ENCODE results near the gene CALCOCO1.
"Not testable (repeated sequence)": the region's sequence is repeated elsewhere in the genome, so short reads cannot be mapped to it uniquely, and the experiment has no call there.

CALCOCO1 gene

GRCh38 chr12:53725824-53726223 is 1.4 kb downstream of the CALCOCO1 start:
- TF ChIP-seq, protein P1, sequence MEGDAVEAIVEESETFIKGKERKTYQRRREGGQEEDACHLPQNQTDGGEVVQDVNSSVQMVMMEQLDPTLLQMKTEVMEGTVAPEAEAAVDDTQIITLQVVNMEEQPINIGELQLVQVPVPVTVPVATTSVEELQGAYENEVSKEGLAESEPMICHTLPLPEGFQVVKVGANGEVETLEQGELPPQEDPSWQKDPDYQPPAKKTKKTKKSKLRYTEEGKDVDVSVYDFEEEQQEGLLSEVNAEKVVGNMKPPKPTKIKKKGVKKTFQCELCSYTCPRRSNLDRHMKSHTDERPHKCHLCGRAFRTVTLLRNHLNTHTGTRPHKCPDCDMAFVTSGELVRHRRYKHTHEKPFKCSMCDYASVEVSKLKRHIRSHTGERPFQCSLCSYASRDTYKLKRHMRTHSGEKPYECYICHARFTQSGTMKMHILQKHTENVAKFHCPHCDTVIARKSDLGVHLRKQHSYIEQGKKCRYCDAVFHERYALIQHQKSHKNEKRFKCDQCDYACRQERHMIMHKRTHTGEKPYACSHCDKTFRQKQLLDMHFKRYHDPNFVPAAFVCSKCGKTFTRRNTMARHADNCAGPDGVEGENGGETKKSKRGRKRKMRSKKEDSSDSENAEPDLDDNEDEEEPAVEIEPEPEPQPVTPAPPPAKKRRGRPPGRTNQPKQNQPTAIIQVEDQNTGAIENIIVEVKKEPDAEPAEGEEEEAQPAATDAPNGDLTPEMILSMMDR (IDR thresholded peaks at IDR 0.05; ENCODE audit: insufficient read depth, missing control alignments): no peak
- FAIRE-seq (no peak), DNase-seq (ENCODE audit: insufficient read length, low spot score) (no peak)

DNA sequence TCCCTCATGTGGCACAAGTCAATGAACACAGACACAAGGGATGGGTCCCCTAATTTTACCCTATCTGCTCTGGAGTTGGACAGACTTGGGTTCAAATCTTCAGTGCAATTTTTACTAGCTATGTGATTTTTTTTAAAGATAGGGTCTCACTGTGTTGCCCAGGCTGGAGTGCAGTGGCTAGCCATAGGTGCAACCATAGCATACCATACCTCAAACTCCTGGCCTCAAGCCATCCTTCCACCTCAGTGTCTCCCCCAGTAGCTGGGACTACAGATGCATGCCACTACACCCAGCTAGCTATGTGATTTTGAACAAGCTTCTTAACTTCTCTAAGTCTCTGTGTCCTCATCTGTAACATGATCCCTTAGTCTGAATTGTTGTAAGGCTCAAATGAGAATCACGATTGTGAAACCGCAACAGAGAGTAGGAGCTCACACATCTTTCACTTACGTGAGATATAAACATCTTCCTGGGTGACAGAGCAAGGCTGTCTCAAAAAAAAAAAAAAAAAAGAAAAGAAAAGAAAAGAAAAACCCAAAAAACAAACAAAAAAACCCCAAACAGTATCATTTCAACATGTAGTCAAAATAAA is 4.7 kb downstream of the CALCOCO1 start:
- no peak for FAIRE-seq
- DNase-seq (ENCODE audit: insufficient read length, low spot score): no peak
- TF ChIP-seq, protein P1 (IDR thresholded peaks at IDR 0.05; ENCODE audit: insufficient read depth, missing control alignments): no peak

GRCh38 chr12:53720946-53721345 is 6.3 kb downstream of the CALCOCO1 start:
- DNase-seq (ENCODE audit: insufficient read length, low spot score) (no peak), FAIRE-seq (no peak)
- TF ChIP-seq, protein P1 (IDR thresholded peaks at IDR 0.05; ENCODE audit: insufficient read depth, missing control alignments): no peak

DNA sequence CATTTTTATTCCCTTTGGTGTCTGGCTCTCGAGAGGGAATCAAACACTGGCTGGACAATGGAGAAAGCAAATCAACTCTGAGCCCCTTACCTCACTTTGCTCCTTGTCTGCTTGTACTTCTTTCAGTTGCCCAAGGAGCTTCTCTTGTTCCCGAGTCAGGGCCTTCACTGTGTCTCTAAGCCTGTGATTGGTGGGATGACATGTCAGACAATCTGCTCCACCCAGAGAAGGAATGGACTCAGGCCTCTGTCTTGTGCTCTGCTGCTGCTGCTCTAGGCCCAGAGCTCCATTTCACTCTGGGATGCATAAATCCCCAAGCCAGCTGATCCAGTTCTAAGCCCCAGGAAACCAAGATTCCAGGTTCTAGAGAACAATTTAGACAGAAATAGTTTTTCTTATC is 7.6 kb downstream of the CALCOCO1 start:
- DNase-seq (ENCODE audit: insufficient read length, low spot score) (no peak), FAIRE-seq (no peak)
- TF ChIP-seq, protein P1 (IDR thresholded peaks at IDR 0.05; ENCODE audit: insufficient read depth, missing control alignments): no peak

- DNase-seq (ENCODE audit: insufficient read length, low spot score); FAIRE-seq: not testable (repeated sequence)
Measured at GRCh38 chr12:53718567-53718966, 8.7 kb downstream of the CALCOCO1 start.

DNA sequence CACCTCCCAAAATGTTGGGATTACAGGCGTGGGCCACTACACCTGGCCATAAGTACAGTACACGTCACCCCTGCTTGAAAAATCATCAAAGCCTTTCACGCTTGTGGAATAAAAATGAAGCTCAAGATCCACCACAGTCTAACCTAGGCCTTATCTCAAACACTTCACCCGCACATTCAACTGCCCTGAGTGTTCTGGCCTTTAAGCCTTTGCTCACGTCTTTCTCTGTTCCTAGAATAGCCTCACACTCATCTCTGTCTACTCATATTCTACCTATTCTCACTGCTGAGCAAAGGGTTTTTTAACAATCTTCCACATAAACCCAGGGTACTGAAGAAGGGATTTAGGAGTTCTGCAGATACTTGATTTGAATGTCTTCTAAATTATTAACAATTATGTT is 9.9 kb downstream of the CALCOCO1 start:
- DNase-seq (ENCODE audit: insufficient read length, low spot score): no peak
- FAIRE-seq: no peak
- TF ChIP-seq, protein P1 (IDR thresholded peaks at IDR 0.05; ENCODE audit: insufficient read depth, missing control alignments): no peak

GRCh38 chr12:53714004-53714403 is 13.2 kb downstream of the CALCOCO1 start:
- no peak for DNase-seq (ENCODE audit: insufficient read length, low spot score)
- TF ChIP-seq, protein P1 (IDR thresholded peaks at IDR 0.05; ENCODE audit: insufficient read depth, missing control alignments): no peak
- FAIRE-seq: no peak

DNA sequence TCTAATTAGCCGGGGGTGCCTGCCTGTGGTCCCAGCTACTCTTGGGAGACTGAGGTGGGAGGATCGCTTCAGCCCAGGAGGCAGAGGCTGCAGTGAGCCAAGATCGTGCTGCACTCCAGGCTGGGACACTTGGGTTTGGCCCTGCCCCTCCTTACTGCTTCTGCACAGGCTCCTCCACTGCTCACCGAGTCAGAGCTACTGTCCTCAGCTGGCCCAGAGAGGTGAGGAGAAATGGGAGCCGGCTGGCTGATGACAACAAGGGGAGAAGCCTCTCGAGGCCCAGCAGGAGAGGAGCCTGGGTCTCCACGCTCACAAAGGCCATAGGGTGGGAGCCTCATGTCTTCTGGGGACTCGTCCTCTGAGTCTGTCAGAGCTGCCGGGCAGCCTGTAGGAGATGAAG is 13.7 kb downstream of the CALCOCO1 start:
- DNase-seq (ENCODE audit: insufficient read length, low spot score) (no peak), FAIRE-seq (no peak)
- TF ChIP-seq, protein P1 (IDR thresholded peaks at IDR 0.05; ENCODE audit: insufficient read depth, missing control alignments): no peak

All from D721Med (cell line).